Muscle layer of colon (tissue), 2 donors: Measurements from ENCODE around the gene PDHB.
"Not testable (repeated sequence)": the region's sequence is repeated elsewhere in the genome, so short reads cannot be mapped to it uniquely, and the experiment has no call there.

Experiments used
- H3K27ac ChIP-seq: one replicate; pipeline ENCODE4 v1.7.0; 2013; ENCODE audit warnings: low read depth, mild to moderate bottlenecking, low read length, moderate library complexity
- H3K27me3 ChIP-seq, 2 donors: one replicate each; pipeline ENCODE4 v1.7.0; 2013; ENCODE audit warnings: low read length in 2 of 2, mild to moderate bottlenecking in 2 of 2; ENCODE audit not compliant: insufficient read depth in 2 of 2, control insufficient read depth in 1 of 2
- H3K36me3 ChIP-seq: one replicate; pipeline ENCODE4 v1.7.0; 2013; ENCODE audit warnings: mild to moderate bottlenecking, low read length; ENCODE audit not compliant: insufficient read depth
- H3K4me1 ChIP-seq: one replicate; pipeline ENCODE4 v1.7.0; 2013; ENCODE audit warnings: mild to moderate bottlenecking, low read length; ENCODE audit not compliant: insufficient read depth
- H3K4me3 ChIP-seq, 2 donors: one replicate each; pipeline ENCODE4 v1.7.0; 2013; ENCODE audit warnings: low read length in 2 of 2, low read depth in 1 of 2, mild to moderate bottlenecking in 1 of 2, moderate library complexity in 1 of 2
- H3K9ac ChIP-seq: one replicate; pipeline ENCODE4 v1.7.0; 2013; ENCODE audit warnings: low read length
- H3K9me3 ChIP-seq: one replicate; pipeline ENCODE4 v1.7.0; 2013; ENCODE audit warnings: mild to moderate bottlenecking, low read length
- donor health status: abdominal sarcoma.
- donor health status: Adenocarcinoma of cecum.

The PDHB gene

GRCh38 chr3:58466899-58467563, 33.4 kb upstream of the PDHB start:
- Histone ChIP-seq H3K27ac (no peak overlapping the region), H3K9ac (no peak overlapping the region), H3K36me3 (no peaks in the 10 kb centered on the region), H3K4me3 (no peak overlapping the region), H3K9me3 (no peaks in the 10 kb centered on the region), H3K27me3 (no peaks in the 10 kb centered on the region), H3K4me1 (peaks cover 4% of the 10 kb centered on the region)

DNA sequence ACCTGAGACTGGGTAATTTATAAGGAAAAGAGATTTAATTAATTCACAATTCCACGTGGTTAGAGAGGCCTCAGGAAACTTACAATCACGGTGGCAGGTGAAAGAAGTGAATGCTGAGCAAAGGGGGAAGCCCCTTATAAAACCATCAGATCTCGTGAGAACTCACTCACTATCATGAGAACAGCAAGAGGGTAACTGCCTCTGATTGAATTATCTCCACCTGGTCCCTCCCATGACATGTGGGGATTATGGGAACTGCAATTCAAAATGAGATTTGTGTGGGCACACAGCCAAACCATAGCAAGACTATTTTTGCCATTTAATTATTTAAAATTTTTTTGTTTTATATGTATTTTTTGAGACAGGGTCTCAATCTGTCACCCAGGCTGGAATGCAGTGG, 31.2 kb upstream of the PDHB start:
- Histone ChIP-seq H3K27ac (no peak overlapping the region), H3K4me1 (peaks cover 4% of the 10 kb centered on the region), H3K9ac (no peak overlapping the region), H3K9me3 (no peaks in the 10 kb centered on the region), H3K27me3 (no peaks in the 10 kb centered on the region), H3K4me3 (no peak overlapping the region), H3K36me3 (no peaks in the 10 kb centered on the region)

DNA sequence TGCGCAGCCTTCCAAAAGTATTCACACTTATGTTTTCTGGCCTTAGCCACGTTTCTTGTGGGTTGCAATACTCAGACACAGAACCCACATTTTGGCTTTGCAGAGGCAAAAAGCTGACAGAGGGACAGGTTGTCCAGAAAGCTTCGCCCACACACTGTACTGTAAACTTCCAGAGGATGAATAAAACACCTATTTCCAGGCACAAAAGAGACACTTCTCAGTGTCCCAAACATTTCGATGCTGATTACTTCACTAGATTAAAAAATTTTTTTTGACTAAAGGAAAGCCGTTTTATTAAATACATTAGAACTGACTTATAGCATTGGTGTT, 30.3 kb upstream of the PDHB start:
- H3K36me3 ChIP-seq: no peaks in the 10 kb centered on the region
- H3K27me3 ChIP-seq: no peaks in the 10 kb centered on the region
- H3K27ac ChIP-seq: no peak overlapping the region
- no peaks in the 10 kb centered on the region for H3K9me3 ChIP-seq
- peak overlapping the region in 1 of 2 donors; percentile 41 for H3K4me3 ChIP-seq
- H3K9ac ChIP-seq: no peak overlapping the region
- peaks cover 4% of the 10 kb centered on the region for H3K4me1 ChIP-seq

DNA sequence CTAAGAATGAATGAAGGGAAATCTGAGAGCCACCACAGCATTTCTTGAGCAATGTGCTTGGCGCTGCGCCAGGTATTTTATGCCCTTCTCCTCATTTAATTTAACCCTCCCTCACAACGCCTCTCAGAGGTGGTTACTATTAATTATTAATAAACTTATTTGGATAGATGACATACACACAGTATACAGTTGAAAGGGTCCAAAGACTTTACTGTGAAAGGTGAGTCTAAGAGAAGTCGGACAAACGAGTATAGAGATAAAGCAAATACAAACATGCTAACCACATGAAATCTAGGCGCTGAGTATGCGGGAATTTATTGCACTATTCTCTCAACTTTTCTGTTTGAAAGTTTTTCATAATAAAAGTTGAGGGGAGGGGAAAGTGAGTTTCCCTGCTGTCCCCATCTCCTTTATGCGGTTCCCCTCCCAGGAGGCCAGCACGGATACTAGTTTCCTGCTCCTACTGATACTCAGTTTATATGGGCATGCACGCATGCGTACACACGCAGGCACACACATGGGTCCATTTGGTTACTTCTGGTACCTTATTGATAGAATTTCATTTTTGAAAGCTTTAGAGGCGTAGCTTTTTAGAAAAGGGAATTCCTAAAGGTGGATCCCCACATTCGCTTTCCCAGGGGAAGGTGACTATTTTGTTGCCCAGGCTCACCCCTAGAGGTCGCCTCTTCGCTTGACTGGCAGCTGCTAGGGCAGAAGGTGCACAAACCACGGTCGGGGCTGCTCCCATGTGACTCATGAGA, 29.7 kb upstream of the PDHB start:
- Histone ChIP-seq H3K36me3 (no peaks in the 10 kb centered on the region), H3K27ac (no peak overlapping the region), H3K4me3 (peak overlapping the region; percentile 4 to 41), H3K9me3 (no peaks in the 10 kb centered on the region), H3K4me1 (peaks cover 4% of the 10 kb centered on the region), H3K9ac (no peak overlapping the region), H3K27me3 (no peaks in the 10 kb centered on the region)

DNA sequence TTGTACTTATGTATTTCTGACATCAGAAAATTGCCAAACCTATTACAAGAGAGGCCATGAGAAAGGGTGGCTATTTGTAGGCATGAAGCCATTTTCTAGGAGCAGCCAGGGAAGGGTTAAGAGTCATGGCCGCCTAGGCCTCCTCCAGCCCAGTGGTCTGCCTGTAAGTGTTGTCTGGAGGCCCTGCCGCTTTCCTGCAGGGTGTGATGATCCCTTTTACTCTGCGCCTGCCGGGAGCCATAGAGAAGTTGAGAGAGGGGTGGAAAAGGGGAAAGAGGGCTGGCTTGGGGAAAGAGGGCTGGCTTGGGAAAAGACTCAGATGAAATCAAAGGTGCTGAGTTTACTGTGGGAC, 29.2 kb upstream of the PDHB start:
- Histone ChIP-seq H3K4me1 (peaks cover 4% of the 10 kb centered on the region), H3K27ac (no peak overlapping the region), H3K36me3 (no peaks in the 10 kb centered on the region), H3K27me3 (no peaks in the 10 kb centered on the region), H3K4me3 (no peak overlapping the region), H3K9ac (no peak overlapping the region), H3K9me3 (no peaks in the 10 kb centered on the region)

GRCh38 chr3:58459160-58459559, 25.5 kb upstream of the PDHB start:
- Histone ChIP-seq H3K27me3 (no peaks in the 10 kb centered on the region), H3K36me3 (no peaks in the 10 kb centered on the region), H3K4me3 (no peak overlapping the region), H3K9ac (no peak overlapping the region), H3K4me1 (peaks cover 4% of the 10 kb centered on the region), H3K9me3 (no peaks in the 10 kb centered on the region), H3K27ac (no peak overlapping the region)

- Histone ChIP-seq H3K9ac (no peak overlapping the region), H3K27me3 (no peaks in the 10 kb centered on the region), H3K9me3 (no peaks in the 10 kb centered on the region), H3K4me3 (no peak overlapping the region), H3K36me3 (no peaks in the 10 kb centered on the region), H3K27ac (no peak overlapping the region), H3K4me1 (no peaks in the 10 kb centered on the region)
These were observed 18.5 kb upstream of the PDHB start for GRCh38 chr3:58452176-58452575.

- H3K4me1 ChIP-seq: no peaks in the 10 kb centered on the region
- H3K36me3 ChIP-seq: no peaks in the 10 kb centered on the region
- H3K4me3 ChIP-seq: no peak overlapping the region
- no peak overlapping the region for H3K27ac ChIP-seq
- H3K27me3 ChIP-seq: no peaks in the 10 kb centered on the region
- H3K9ac ChIP-seq: no peak overlapping the region
- H3K9me3 ChIP-seq: no peaks in the 10 kb centered on the region
These were observed 8.2 kb upstream of the PDHB start for GRCh38 chr3:58441514-58442450.

- not testable (repeated sequence) for H3K36me3 ChIP-seq, H3K9ac ChIP-seq, H3K27me3 ChIP-seq, H3K27ac ChIP-seq, H3K4me3 ChIP-seq, H3K4me1 ChIP-seq, H3K9me3 ChIP-seq
These were observed 7.3 kb upstream of the PDHB start for GRCh38 chr3:58440996-58441355.

GRCh38 chr3:58437276-58437675, 3.6 kb upstream of the PDHB start:
- H3K9ac ChIP-seq, H3K36me3 ChIP-seq, H3K27me3 ChIP-seq, H3K4me3 ChIP-seq, H3K9me3 ChIP-seq, H3K27ac ChIP-seq: not testable (repeated sequence)
- peaks cover 20% of the 10 kb centered on the region for H3K4me1 ChIP-seq

DNA sequence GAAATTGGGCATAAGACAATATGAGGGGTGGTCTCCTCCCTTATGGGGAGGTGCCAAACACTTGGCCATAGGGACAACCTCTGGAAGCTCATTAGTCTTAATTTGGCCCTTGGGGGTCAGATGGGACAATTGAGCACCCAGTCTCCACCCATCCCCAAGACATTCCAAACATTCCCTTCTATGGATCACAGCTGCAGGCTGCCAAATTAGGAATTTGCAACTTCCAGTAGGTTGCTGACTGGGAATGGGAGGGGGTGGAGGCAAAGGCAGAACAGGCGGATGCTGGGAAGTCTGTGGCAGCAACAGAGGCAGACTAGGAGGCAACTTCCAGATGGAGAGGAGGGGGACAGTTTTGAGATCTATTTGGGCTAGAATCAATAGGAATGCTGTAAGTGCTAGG, 1.4 kb upstream of the PDHB start:
- Histone ChIP-seq H3K36me3 (peaks cover 19% of the 10 kb centered on the region), H3K9me3 (no peaks in the 10 kb centered on the region), H3K27me3 (no peaks in the 10 kb centered on the region), H3K4me1 (peaks cover 26% of the 10 kb centered on the region), H3K9ac (no peak overlapping the region), H3K4me3 (no peak overlapping the region), H3K27ac (no peak overlapping the region)
